SH-SY5Y (cell line): ENCODE data around the gene JTB.

Experiments
- GATA2 ChIP-seq: IDR thresholded peaks from 2 replicates; pipeline ENCODE4 v1.6.1; 2011; ENCODE audit warnings: mild to moderate bottlenecking, low read depth, low read length
- GATA3 ChIP-seq: IDR thresholded peaks from 2 replicates; pipeline ENCODE4 v1.6.1; 2011; ENCODE audit warnings: low read depth, mild to moderate bottlenecking, low read length, moderate library complexity

GRCh38 chr1:153978274-153978909 lies 918 bp upstream of the JTB start:
- TF ChIP-seq GATA2, result no peak
- no peak for TF ChIP-seq GATA3
